ENCODE data around the gene GLI3.

GRCh38 chr7:42083284-42083683 is 153.7 kb downstream of the GLI3 start:
- TF ChIP-seq, protein P1, sequence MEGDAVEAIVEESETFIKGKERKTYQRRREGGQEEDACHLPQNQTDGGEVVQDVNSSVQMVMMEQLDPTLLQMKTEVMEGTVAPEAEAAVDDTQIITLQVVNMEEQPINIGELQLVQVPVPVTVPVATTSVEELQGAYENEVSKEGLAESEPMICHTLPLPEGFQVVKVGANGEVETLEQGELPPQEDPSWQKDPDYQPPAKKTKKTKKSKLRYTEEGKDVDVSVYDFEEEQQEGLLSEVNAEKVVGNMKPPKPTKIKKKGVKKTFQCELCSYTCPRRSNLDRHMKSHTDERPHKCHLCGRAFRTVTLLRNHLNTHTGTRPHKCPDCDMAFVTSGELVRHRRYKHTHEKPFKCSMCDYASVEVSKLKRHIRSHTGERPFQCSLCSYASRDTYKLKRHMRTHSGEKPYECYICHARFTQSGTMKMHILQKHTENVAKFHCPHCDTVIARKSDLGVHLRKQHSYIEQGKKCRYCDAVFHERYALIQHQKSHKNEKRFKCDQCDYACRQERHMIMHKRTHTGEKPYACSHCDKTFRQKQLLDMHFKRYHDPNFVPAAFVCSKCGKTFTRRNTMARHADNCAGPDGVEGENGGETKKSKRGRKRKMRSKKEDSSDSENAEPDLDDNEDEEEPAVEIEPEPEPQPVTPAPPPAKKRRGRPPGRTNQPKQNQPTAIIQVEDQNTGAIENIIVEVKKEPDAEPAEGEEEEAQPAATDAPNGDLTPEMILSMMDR (IDR thresholded peaks at IDR 0.05; ENCODE audit: insufficient read depth, low read depth, low read length): no peak
- TF ChIP-seq EZH2 (IDR thresholded peaks at IDR 0.05; ENCODE audit: insufficient read depth, low read length): no peak
